Astrocyte (in vitro differentiated cells and primary cell): ENCODE data around the gene PRXL2B. TPM values are rescaled to one million over a fixed set of nuclear protein-coding genes. Genes with fewer than 3 reads are reported as not detected.

Source experiments
- DNase-seq: peaks from one replicate; pipeline ENCODE4 v3.0.0-alpha.2; 2010; ENCODE audit warnings: low read depth
- FAIRE-seq: peaks from 2 replicates; lab custom pipeline; 2011; peaks lifted over from hg19 to GRCh38; lab: Jason Lieb, UNC
- H2AFZ ChIP-seq: 2 replicates; pipeline ENCODE4 v1.6.0; 2012; ENCODE audit warnings: low read depth, low read length, inconsistent platforms
- H3K27ac ChIP-seq: 2 replicates; pipeline ENCODE4 v1.5.1; 2011; ENCODE audit warnings: low read depth, low read length, inconsistent platforms
- H3K27me3 ChIP-seq: 2 replicates; pipeline ENCODE4 v1.6.0; 2011; ENCODE audit warnings: low read length, inconsistent platforms; ENCODE audit not compliant: insufficient read depth
- H3K36me3 ChIP-seq: 2 replicates; pipeline ENCODE4 v1.5.1; 2011; ENCODE audit warnings: low read length, inconsistent platforms; ENCODE audit not compliant: insufficient read depth
- H3K4me1 ChIP-seq: 2 replicates; pipeline ENCODE4 v1.5.1; 2011; ENCODE audit warnings: low read length, inconsistent platforms; ENCODE audit not compliant: insufficient read depth
- H3K4me2 ChIP-seq: 2 replicates; pipeline ENCODE4 v1.6.0; 2012; ENCODE audit warnings: low read length, inconsistent platforms
- H3K4me3 ChIP-seq: 2 replicates; pipeline ENCODE4 v1.5.1; 2011; ENCODE audit warnings: low read depth, mild to moderate bottlenecking, low read length, inconsistent platforms; ENCODE audit not compliant: insufficient read depth
- H3K79me2 ChIP-seq: 2 replicates; pipeline ENCODE4 v1.6.0; 2012; ENCODE audit warnings: mild to moderate bottlenecking, low read length, inconsistent platforms; ENCODE audit not compliant: insufficient read depth
- H3K9ac ChIP-seq: 2 replicates; pipeline ENCODE4 v1.6.0; 2012; ENCODE audit warnings: mild to moderate bottlenecking, low read length, inconsistent platforms
- H3K9me3 ChIP-seq: 2 replicates; pipeline ENCODE4 v1.5.1; 2012; ENCODE audit warnings: low read depth, mild to moderate bottlenecking, low read length, inconsistent platforms; ENCODE audit not compliant: insufficient read depth
- H4K20me1 ChIP-seq: 2 replicates; pipeline ENCODE4 v1.6.0; 2012; ENCODE audit warnings: low read length, inconsistent platforms; ENCODE audit not compliant: insufficient read depth
- H3K27ac Mint-ChIP-seq: one replicate; pipeline ENCODE4 v1.8.0; 2021; ENCODE audit warnings: mild to moderate bottlenecking, mixed read lengths; ENCODE audit not compliant: unreplicated experiment
- H3K27me3 Mint-ChIP-seq: one replicate; pipeline ENCODE4 v1.8.0; 2021; ENCODE audit warnings: low read depth, mixed read lengths; ENCODE audit not compliant: unreplicated experiment
- H3K36me3 Mint-ChIP-seq: one replicate; pipeline ENCODE4 v1.8.0; 2021; ENCODE audit warnings: low read depth, mixed read lengths; ENCODE audit not compliant: unreplicated experiment
- H3K4me1 Mint-ChIP-seq: one replicate; pipeline ENCODE4 v1.8.0; 2021; ENCODE audit warnings: low read depth, mixed read lengths; ENCODE audit not compliant: unreplicated experiment
- H3K4me3 Mint-ChIP-seq: one replicate; pipeline ENCODE4 v1.8.0; 2021; ENCODE audit warnings: mild to moderate bottlenecking, moderate library complexity, mixed read lengths; ENCODE audit not compliant: unreplicated experiment
- H3K9me3 Mint-ChIP-seq: one replicate; pipeline ENCODE4 v1.8.0; 2021; ENCODE audit warnings: mild to moderate bottlenecking, mixed read lengths; ENCODE audit not compliant: unreplicated experiment
- CTCF ChIP-seq: IDR thresholded peaks from 2 replicates; pipeline ENCODE4 v1.5.1; 2011; ENCODE audit warnings: low read depth, mild to moderate bottlenecking, inconsistent platforms, low read length, moderate library complexity; ENCODE audit not compliant: insufficient read depth
- EZH2 ChIP-seq: IDR thresholded peaks from 2 replicates; pipeline ENCODE4 v1.6.1; 2012; ENCODE audit warnings: mild to moderate bottlenecking, low read length, inconsistent platforms; ENCODE audit not compliant: insufficient read depth
- total RNA-seq: library from RNA; stranded (reverse); gene quantifications from 2 replicates; pipeline ENCODE4 v1.2.1, GENCODE V29; 2021

The PRXL2B gene
- total RNA-seq, 1 donor from 2014 or later: 19.2 TPM

GRCh38 chr1:2553871-2554620 is 32.5 kb upstream of the PRXL2B start:
- Mint-ChIP-seq H3K9me3 (no peaks in the 10 kb centered on the region), H3K36me3 (no peaks in the 10 kb centered on the region), H3K4me3 (no peak overlapping the region), H3K27ac (no peak overlapping the region), H3K27me3 (peaks cover 18% of the 10 kb centered on the region), H3K4me1 (no peaks in the 10 kb centered on the region)
- Histone ChIP-seq H3K4me1 (peaks cover 9% of the 10 kb centered on the region), H2AFZ (no peak overlapping the region), H3K9me3 (no peaks in the 10 kb centered on the region), H3K36me3 (no peaks in the 10 kb centered on the region), H3K79me2 (no peaks in the 10 kb centered on the region), H3K27me3 (no peaks in the 10 kb centered on the region), H3K4me2 (no peak overlapping the region), H4K20me1 (no peaks in the 10 kb centered on the region), H3K27ac (no peak overlapping the region), H3K9ac (no peak overlapping the region), H3K4me3 (no peak overlapping the region)
- no peak for DNase-seq
- no peak for FAIRE-seq
- TF ChIP-seq EZH2 (no peak), CTCF (no peak)

- Histone ChIP-seq H3K9ac (no peak overlapping the region), H3K4me3 (no peak overlapping the region), H3K36me3 (no peaks in the 10 kb centered on the region), H3K79me2 (no peaks in the 10 kb centered on the region), H4K20me1 (no peaks in the 10 kb centered on the region), H2AFZ (no peak overlapping the region), H3K27me3 (no peaks in the 10 kb centered on the region), H3K27ac (no peak overlapping the region), H3K4me1 (peaks cover 9% of the 10 kb centered on the region), H3K9me3 (no peaks in the 10 kb centered on the region), H3K4me2 (no peak overlapping the region)
- FAIRE-seq: no peak
- Mint-ChIP-seq H3K27me3 (peaks cover 17% of the 10 kb centered on the region), H3K4me3 (no peak overlapping the region), H3K36me3 (no peaks in the 10 kb centered on the region), H3K27ac (no peak overlapping the region), H3K9me3 (no peaks in the 10 kb centered on the region), H3K4me1 (no peaks in the 10 kb centered on the region)
- no peak for DNase-seq
- TF ChIP-seq CTCF (no peak), EZH2 (no peak)
Observed at GRCh38 chr1:2554621-2555387, 31.8 kb upstream of the PRXL2B start.
